Retinal pigment epithelial cell (primary cell): ENCODE data around the gene RTN4.

Source experiments
- DNase-seq: peaks from one replicate; pipeline ENCODE4 v3.0.0-alpha.2; 2010; ENCODE audit warnings: low read depth
- H3K4me3 ChIP-seq: 2 replicates; pipeline ENCODE4 v1.5.1; 2011; ENCODE audit warnings: mild to moderate bottlenecking, low read length, control low read depth, moderate library complexity
- CTCF ChIP-seq: conservative IDR thresholded peaks from 2 replicates; pipeline ENCODE4 v1.5.1; 2011; ENCODE audit warnings: low read depth, low read length, control low read depth, inconsistent platforms

RTN4 gene

GRCh38 chr2:54927085-54927750 lies 123.0 kb downstream of the RTN4 start:
- DNase-seq: no peak
- no peak for TF ChIP-seq CTCF
- H3K4me3 ChIP-seq: no peak overlapping the region

GRCh38 chr2:54925022-54925421 lies 125.2 kb downstream of the RTN4 start:
- H3K4me3 ChIP-seq: no peak overlapping the region
- DNase-seq: no peak
- no peak for TF ChIP-seq CTCF

GRCh38 chr2:54924121-54924520 lies 126.1 kb downstream of the RTN4 start:
- TF ChIP-seq CTCF: no peak
- H3K4me3 ChIP-seq: no peak overlapping the region
- no peak for DNase-seq
